ENCODE results near the gene EIF4EBP2. TPM values are rescaled to one million over a fixed set of nuclear protein-coding genes. Genes with fewer than 3 reads are reported as not detected.

The EIF4EBP2 gene
- total RNA-seq, 1 experiment from 2014 or later: 93.2 TPM

GRCh38 chr10:70362328-70362727 is 41.6 kb upstream of the EIF4EBP2 start:
- no peaks in the 10 kb centered on the region; the same call in 1 of the 2 replicates for H3K27me3 Mint-ChIP-seq (ENCODE audit: low read depth)
- Histone ChIP-seq H2BK15ac (ENCODE audit: low read depth, low read length) (no peak overlapping the region), H3K18ac (ENCODE audit: insufficient read length, low read depth, low read length) (no peak overlapping the region), H3K27ac (ENCODE audit: insufficient read length, low read depth, low read length) (no peak overlapping the region), H2BK5ac (ENCODE audit: insufficient read length, low read length) (no peak overlapping the region), H4K20me1 (ENCODE audit: control insufficient read depth, insufficient read depth, insufficient read length) (no peaks in the 10 kb centered on the region), H3K56ac (ENCODE audit: insufficient read length, low read depth, low read length) (no peak overlapping the region), H4K8ac (replicated peaks; ENCODE audit: insufficient read length, low read depth, low read length) (no peak overlapping the region), H4K91ac (ENCODE audit: insufficient read length, low read depth, low read length) (no peak overlapping the region), H3K9ac (ENCODE audit: extremely low read depth, insufficient read length, low read length) (no peak overlapping the region), H3K14ac (ENCODE audit: insufficient read depth, low read length) (no peak overlapping the region), H3K79me1 (ENCODE audit: insufficient read depth, low read depth, low read length, poor library complexity, severe bottlenecking) (no peaks in the 10 kb centered on the region), H3K23ac (ENCODE audit: insufficient read length, low read depth, low read length) (no peak overlapping the region), H3K23me2 (ENCODE audit: insufficient read length, low read depth, low read length, poor library complexity, severe bottlenecking) (no peaks in the 10 kb centered on the region), H3K4me2 (ENCODE audit: insufficient read depth, insufficient read length, low read length) (no peak overlapping the region), H2AFZ (ENCODE audit: low read length) (no peak overlapping the region), H2BK20ac (ENCODE audit: low read depth, low read length, poor library complexity, severe bottlenecking) (no peak overlapping the region), H2AK5ac (ENCODE audit: insufficient read length, low read length) (no peak overlapping the region), H2BK120ac (ENCODE audit: low read depth, low read length, poor library complexity, severe bottlenecking) (no peak overlapping the region), H3K4ac (ENCODE audit: low read depth, low read length) (no peak overlapping the region), H3T11ph (ENCODE audit: low read length) (no peak overlapping the region), H3K4me1 (ENCODE audit: insufficient read depth, low read length) (no peaks in the 10 kb centered on the region), H2BK12ac (ENCODE audit: insufficient read length, low read depth, low read length) (no peak overlapping the region), H3K9me3 (ENCODE audit: control insufficient read depth, low read depth, low read length) (no peaks in the 10 kb centered on the region), H4K5ac (ENCODE audit: insufficient read length, low read depth, low read length) (no peak overlapping the region), H3K79me2 (ENCODE audit: insufficient read depth, low read length) (no peaks in the 10 kb centered on the region), H3K27me3 (ENCODE audit: insufficient read depth, low read length) (no peaks in the 10 kb centered on the region)
- no peaks in the 10 kb centered on the region for H3K9me3 Mint-ChIP-seq
- no peak for DNase-seq
- H3K36me3 Mint-ChIP-seq (ENCODE audit: insufficient read depth in 1 of 3, low read depth in 3 of 3): peaks cover 0 to 2% (median 0%) of the 10 kb centered on the region in 3 experiments; a peak in 3 of 7 replicates
- no peak overlapping the region for H3K4me3 Mint-ChIP-seq
- no CpG with 5 or more reads among the region's 4 CpGs for WGBS (ENCODE audit: extremely low coverage, insufficient read length, low lambda C conversion rate)
- peaks cover 6 to 9% of the 10 kb centered on the region in 2 experiments for H3K4me1 Mint-ChIP-seq
- H3K27ac Mint-ChIP-seq: no peak overlapping the region
- TF ChIP-seq CTCF (conservative IDR thresholded peaks at IDR 0.05): no peak

Data from H9 (cell line).